Measurements from ENCODE around the gene GDF3. TPM values are rescaled to one million over a fixed set of nuclear protein-coding genes. Genes with fewer than 3 reads are reported as not detected.
"Not testable (repeated sequence)": the region's sequence is repeated elsewhere in the genome, so short reads cannot be mapped to it uniquely, and the experiment has no call there.

The GDF3 gene
- not detected for total RNA-seq

- DNase-seq: no peak
Measured at GRCh38 chr12:7695566-7696197, at the start of gene GDF3. GDF3 (minus strand) TSS chr12:7695775; CDS start chr12:7695728, 47 bp downstream.

GRCh38 chr12:7732993-7733392 lies 37.4 kb upstream of the GDF3 start:
- no peak for DNase-seq

DNA sequence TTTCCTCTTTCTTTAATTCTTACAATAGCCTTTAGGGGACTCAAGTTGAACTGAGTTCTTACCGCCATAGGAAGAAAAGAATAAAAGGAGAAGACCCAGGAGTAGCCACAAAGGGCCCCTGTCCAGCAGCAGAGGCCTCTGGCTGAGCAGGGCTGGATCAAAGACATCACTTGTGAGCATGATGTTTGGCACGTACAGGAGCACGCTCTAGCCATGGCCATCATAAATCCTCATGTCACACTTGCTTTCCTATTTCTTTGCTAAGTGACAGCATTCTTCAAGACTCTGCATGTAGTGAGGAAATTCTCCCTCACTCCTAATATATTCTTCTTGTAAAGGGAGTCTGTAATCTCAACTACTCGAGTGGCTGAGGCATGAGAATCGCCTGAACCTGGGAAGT lies 35.9 kb upstream of the GDF3 start:
- DNase-seq: no peak

DNA sequence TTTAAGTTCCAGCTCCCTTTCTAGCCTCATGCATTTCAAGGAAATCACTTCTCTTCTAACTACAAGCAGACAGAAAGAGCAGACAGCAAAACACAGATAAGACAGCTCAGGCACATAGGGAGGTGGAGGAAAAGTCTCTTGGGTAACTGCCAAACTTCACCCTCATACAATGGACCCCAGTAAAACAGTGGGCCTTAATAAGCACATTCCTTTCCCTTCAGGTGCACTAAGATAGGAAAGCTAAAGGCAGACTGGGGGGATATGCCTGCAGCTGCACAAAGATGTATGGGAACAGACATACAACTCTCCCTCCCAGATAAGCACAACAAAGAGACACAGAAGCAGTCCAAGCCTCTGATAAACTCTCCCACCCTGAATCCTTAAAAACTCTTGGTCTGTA lies 35.4 kb upstream of the GDF3 start:
- not testable (repeated sequence) for DNase-seq

- no peak for DNase-seq
Measured at GRCh38 chr12:7729746-7730145, 34.2 kb upstream of the GDF3 start.

DNA sequence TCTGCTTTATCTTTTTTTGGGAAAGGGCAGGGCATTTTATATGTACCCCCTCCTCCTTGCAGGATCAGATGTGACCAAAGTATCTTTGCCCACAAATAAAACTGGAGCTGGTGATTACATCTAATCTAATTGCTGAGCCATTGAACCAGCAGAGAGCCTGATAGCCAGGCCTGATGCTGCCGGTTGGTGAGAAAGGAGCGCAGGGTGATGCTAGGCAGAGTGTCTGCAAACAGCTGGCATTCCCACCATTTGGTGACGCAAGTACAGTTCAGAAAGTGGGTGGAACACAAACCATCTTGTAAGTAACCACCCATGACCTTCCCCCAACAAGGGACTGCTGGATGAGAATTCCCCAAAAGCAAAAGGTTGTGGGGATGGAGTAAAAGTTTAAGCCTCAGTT lies 28.4 kb upstream of the GDF3 start:
- DNase-seq: no peak

DNA sequence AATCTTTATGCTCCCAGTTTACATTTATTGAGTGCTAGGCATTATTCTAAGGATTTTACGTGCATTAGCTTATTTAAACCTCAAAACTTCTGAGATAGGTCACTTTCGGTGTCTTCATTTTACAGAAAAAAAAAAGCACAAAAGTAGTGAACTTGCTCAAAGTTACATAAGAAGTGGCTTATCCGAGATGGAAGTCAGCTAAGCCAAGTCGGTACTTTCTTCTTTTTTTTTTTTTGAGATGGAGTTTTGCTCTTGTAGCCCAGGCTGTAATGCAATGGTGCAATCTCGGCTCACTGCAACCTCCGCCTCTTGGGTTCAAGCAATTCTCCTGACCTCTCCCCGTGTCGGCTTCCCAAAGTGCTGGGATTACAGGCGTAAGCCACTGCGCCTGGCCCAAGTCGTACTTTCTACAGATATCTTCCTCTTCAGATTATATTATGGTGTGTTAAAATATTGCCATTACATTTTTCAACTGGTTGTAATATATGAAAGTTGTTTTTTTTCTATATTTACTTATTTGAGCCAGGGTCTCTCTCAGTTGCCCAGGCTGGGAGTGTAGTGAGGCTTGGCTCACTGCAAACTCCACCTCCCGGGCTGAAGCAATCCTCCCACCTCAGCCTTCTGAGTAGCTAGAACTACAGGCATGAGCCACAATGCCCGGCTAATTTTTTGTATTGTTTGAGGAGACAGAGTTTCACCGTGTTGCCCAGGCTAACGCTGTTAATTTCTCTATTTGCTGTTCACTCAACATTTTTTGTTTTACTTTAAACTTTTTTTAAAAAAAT lies 24.6 kb upstream of the GDF3 start:
- no peak for DNase-seq

DNA sequence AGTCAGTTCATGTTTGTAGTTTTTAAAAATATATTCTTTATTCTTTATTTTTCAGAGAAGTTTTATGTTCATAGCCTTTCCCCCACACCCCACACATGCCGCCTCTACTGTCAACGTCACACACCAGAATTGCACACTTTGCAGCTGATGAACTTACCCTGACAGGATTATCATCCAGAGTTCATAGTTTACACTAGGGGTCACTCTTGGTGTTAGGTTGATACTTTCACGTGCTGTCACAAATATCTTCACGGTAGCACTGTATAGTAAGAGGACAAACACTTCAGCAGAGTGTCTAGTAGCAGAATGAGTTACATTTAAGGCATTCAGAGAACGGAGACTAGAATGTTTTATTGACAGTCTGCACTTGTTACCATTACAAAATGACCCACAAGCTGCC lies 20.8 kb upstream of the GDF3 start:
- DNase-seq: no peak

DNA sequence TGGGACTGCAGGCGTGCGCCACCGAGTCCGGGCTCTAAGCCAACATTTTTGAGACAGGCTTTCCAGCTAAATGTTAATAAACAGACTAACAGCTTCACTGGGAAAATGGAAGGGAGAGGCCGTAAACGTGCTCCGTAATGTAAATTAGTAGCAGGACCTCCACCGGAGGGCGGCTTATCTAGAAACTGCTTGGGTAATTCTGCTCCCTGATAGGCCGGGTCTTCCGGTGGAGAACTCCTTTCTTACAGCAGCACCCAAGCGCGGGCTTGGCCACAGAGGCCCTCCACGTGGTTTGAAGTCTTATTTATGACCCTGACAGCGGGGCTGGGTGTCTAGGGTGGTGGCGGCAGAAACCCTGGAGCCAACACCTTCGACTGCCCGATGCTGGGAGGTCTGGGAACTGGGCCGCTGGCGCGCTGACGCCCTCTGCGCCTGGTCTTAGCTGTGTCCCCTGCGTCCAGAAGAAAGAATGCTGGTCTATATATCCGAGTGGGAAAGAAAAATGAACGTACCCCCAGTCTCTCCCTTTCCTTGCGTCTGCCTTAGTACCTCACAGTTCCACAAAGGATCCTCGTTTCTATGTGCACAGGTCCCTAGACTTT lies 17.4 kb upstream of the GDF3 start:
- no peak for DNase-seq

DNA sequence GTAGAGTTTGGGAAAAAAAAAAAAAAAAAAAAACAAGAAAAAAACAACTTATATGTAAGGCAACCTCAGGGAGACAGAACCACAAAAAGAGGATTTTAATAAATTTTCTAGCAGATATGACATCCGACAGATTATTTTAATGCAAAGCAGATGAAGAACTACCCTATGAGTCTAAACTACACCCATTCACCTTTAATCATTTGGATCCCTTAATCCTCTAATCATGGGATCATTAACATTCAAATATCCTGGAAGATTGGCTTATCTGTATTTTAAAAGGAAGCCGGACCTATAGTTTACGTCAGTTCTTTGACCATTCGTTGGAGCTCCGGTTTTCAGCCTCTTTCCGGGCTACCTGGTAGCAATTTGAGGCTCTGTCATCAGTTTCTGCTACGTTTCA lies 15.6 kb upstream of the GDF3 start, which contains the start of gene DPPA3:
TSS of gene DPPA3 (plus strand) at position 301 of the 400 bp plus-strand sequence. CDS start 138 bp downstream, outside the sequence.
- no peak for DNase-seq

DNA sequence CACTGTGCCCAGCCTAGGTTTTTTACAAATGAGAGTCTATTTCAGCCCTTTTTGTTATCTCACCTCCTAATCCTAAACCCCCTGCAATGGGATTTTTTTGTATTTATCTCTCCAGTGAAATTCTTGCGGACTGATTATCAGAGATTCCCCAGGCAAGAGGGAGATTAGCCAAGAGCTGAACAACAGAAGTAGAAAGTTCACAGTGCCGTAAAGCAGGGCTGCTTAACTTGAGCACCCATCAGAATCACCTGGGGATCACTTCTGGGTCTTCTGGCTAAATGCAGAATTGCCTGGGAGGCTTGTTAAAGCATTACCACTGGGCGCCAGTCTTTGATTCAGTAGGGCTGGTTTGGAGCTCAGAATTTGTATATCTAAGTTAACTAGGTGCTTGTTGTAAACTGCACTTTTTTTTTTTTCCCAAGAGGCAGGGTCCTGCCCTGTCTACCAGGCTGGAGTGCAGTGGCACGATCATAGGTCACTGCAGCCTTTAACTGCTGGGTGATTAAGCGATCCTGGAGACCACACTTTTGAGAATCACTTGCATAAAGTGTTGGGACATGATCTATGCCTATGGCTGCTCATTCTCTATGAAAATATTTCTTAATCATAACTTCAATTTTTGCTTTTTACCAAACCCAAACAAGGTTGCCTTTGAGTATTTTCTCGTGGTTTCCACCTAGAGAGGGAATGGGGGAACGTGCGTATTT lies 14.5 kb upstream of the GDF3 start:
- DNase-seq: no peak

- no peak for DNase-seq
Measured at GRCh38 chr12:7705846-7706245, 10.3 kb upstream of the GDF3 start.

DNA sequence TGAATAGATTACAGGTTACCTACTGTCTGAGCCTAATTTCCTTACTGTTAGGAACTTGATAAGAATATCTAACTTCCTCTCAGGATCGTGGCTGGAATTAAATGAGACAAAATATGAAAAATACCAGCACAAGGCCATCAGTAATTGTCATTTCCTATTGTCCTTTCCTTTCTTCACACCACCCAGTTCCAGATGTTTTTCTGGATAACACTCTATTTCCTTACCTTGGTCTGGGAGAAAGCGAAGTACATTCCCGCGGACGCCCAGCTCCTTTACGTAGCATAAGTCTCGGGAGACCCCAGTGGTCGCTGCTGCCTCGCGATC lies 376 bp downstream of the GDF3 start:
- no peak for DNase-seq

GRCh38 chr12:7694556-7695236 lies 879 bp downstream of the GDF3 start:
- DNase-seq: no peak

DNA sequence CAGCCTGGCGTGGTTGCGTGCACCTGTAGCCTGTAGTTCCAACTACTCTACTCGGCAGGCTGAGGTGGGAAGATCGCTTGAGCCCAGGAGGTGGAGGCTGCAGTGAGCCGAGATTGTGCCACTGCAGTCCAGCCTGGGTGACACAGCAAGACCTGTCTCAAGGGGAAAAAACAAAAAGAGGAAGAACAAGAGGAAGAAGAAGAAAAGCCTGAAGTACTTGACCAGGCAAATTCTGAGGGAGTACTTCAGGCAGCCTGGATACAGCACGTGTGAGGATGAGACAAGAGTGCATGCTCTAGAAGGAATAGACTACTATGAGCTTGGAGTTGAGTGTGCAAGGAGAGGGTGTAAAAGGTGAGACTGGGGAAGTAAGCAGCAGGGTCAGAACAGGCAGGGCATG lies 1.8 kb downstream of the GDF3 start:
- no peak for DNase-seq

- no peak for DNase-seq
Measured at GRCh38 chr12:7681535-7681934, 14.0 kb downstream of the GDF3 start.

- DNase-seq: no peak
Measured at GRCh38 chr12:7679251-7680045, 16.1 kb downstream of the GDF3 start.

DNA sequence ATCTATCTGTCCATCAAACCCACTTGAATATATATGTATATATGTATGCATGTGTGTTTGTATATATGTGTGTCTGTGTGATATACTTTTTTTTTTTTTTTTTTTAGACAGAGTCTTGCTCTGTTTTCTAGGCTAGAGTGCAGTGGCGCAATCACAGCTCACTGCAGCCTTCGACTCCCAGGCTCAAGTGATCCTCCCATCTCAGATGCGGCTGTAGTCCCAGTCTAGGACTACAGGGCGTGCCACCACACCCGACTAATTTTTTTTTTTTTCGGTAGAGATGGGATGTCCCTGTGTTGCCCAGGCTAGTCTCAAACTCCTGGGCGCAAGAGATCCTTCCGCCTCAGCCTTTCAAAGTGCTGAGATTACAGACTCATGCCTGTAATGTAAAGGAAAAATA lies 16.8 kb downstream of the GDF3 start:
- no peak for DNase-seq

GRCh38 chr12:7677432-7677888 lies 18.1 kb downstream of the GDF3 start:
- peak; percentile 35 for DNase-seq

DNA sequence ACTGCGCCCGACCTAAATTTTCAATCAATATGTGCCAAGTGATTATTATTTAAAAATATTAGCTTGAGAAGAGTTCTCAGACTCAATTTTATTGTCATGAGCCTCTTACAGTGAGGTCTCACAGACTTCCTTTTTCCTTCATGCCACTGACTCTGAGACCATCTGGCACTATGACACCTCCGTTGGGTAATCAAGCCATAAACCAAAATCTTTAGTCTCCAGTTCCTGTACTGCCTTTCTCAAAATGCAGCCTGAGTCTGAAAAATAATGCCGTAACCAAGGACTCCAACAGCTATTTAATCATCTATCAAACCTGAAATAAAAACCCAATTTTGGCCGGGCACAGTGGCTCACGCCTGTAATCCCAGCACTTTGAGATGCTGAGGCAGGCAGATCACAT lies 20.1 kb downstream of the GDF3 start:
- DNase-seq: not testable (repeated sequence)

GRCh38 chr12:7668171-7668570 lies 27.4 kb downstream of the GDF3 start:
- no peak for DNase-seq

All from skin of body (tissue), 2 donors.